ENCODE measurements around the gene SLC2A14.
"Not testable (repeated sequence)": the region's sequence is repeated elsewhere in the genome, so short reads cannot be mapped to it uniquely, and the experiment has no call there.

The SLC2A14 gene

GRCh38 chr12:7872566-7873319, at the start of gene SLC2A14:
Gene SLC2A14 (minus strand): TSS chr12:7872915. CDS start chr12:7869880, 3,035 bp downstream.
- no peak for DNase-seq (ENCODE audit: low read depth in 3 of 3)

GRCh38 chr12:7921181-7921580, 48.5 kb upstream of the SLC2A14 start:
- DNase-seq (ENCODE audit: low read depth in 3 of 3), result not testable (repeated sequence)

GRCh38 chr12:7918268-7918590, 45.5 kb upstream of the SLC2A14 start:
- not testable (repeated sequence) for DNase-seq (ENCODE audit: low read depth in 3 of 3)

GRCh38 chr12:7917392-7918267, 44.9 kb upstream of the SLC2A14 start:
- no peak for DNase-seq (ENCODE audit: low read depth in 3 of 3)

GRCh38 chr12:7916936-7917335, 44.2 kb upstream of the SLC2A14 start:
- no peak for DNase-seq (ENCODE audit: low read depth in 3 of 3)

- DNase-seq (ENCODE audit: low read depth in 3 of 3), result no peak
These were observed 43.1 kb upstream of the SLC2A14 start for GRCh38 chr12:7915661-7916403.

GRCh38 chr12:7910106-7910505, 37.4 kb upstream of the SLC2A14 start:
- not testable (repeated sequence) for DNase-seq (ENCODE audit: low read depth in 3 of 3)

- DNase-seq (ENCODE audit: low read depth in 3 of 3), result peak in 1 of 3 donors; percentile 11
These were observed 34.3 kb upstream of the SLC2A14 start for GRCh38 chr12:7907009-7907408.

GRCh38 chr12:7906303-7906702, 33.6 kb upstream of the SLC2A14 start:
- not testable (repeated sequence) for DNase-seq (ENCODE audit: low read depth in 3 of 3)

GRCh38 chr12:7905600-7906125, 32.9 kb upstream of the SLC2A14 start:
- not testable (repeated sequence) for DNase-seq (ENCODE audit: low read depth in 3 of 3)

GRCh38 chr12:7905071-7905470, 32.4 kb upstream of the SLC2A14 start:
- no peak for DNase-seq (ENCODE audit: low read depth in 3 of 3)

- DNase-seq (ENCODE audit: low read depth in 3 of 3), result not testable (repeated sequence)
These were observed 29.7 kb upstream of the SLC2A14 start for GRCh38 chr12:7902416-7902815.

- no peak for DNase-seq (ENCODE audit: low read depth in 3 of 3)
These were observed 27.0 kb upstream of the SLC2A14 start for GRCh38 chr12:7899755-7900154.

GRCh38 chr12:7896726-7897125, 24.0 kb upstream of the SLC2A14 start:
- not testable (repeated sequence) for DNase-seq (ENCODE audit: low read depth in 3 of 3)

- no peak for DNase-seq (ENCODE audit: low read depth in 3 of 3)
These were observed 19.7 kb upstream of the SLC2A14 start for GRCh38 chr12:7892186-7892980.

- no peak for DNase-seq (ENCODE audit: low read depth in 3 of 3)
These were observed 12.0 kb upstream of the SLC2A14 start for GRCh38 chr12:7884689-7885088.

- not testable (repeated sequence) for DNase-seq (ENCODE audit: low read depth in 3 of 3)
These were observed 9.0 kb upstream of the SLC2A14 start for GRCh38 chr12:7881736-7882120.

GRCh38 chr12:7880952-7881735, 8.4 kb upstream of the SLC2A14 start:
- not testable (repeated sequence) for DNase-seq (ENCODE audit: low read depth in 3 of 3)

- DNase-seq (ENCODE audit: low read depth in 3 of 3), result no peak
These were observed 6.5 kb upstream of the SLC2A14 start for GRCh38 chr12:7879246-7879645.

- DNase-seq (ENCODE audit: low read depth in 3 of 3), result no peak
These were observed 4.7 kb upstream of the SLC2A14 start for GRCh38 chr12:7877420-7877819.

All from stimulated activated CD4-positive, alpha-beta T cell treated with anti-CD3 and anti-CD28 coated beads, TNF-alpha, amount 100 ng/mL, for 48 hours (primary cell).